ENCODE results near the gene ERGIC3. TPM values are rescaled to one million over a fixed set of nuclear protein-coding genes. Genes with fewer than 3 reads are reported as not detected.

Gene ERGIC3
- total and polyA plus RNA-seq, 10 of the 15 experiments (the other 5 are each of a cell fraction or from before 2014, with no cell fraction given) = 90.4 to 210 (median 139) TPM

GRCh38 chr20:35599776-35600120, 57.9 kb downstream of the ERGIC3 start:
- H3K27me3 ChIP-seq (replicated peaks in 1 of 2; ENCODE audit: control insufficient read depth in 2 of 2, insufficient read depth in 2 of 2, low read length in 1 of 2) = peaks cover 9 to 11% of the 10 kb centered on the region in 2 experiments; a peak in 3 of 4 replicates
- no TSS peak for BruUV-seq (replicated peaks)
- ATAC-seq = no peak
- no peak for TF ChIP-seq ZNF622 (IDR thresholded peaks at IDR 0.05)
- no peak for TF ChIP-seq IRF3 (IDR thresholded peaks at IDR 0.05)
- no peak for TF ChIP-seq PML (IDR thresholded peaks at IDR 0.05; ENCODE audit: low read length)
- TF ChIP-seq HDAC2 (IDR thresholded peaks at IDR 0.05) = no peak
- no peak for TF ChIP-seq RUNX3 (IDR thresholded peaks at IDR 0.05; ENCODE audit: low read length)
- TF ChIP-seq E4F1 (IDR thresholded peaks at IDR 0.05; ENCODE audit: borderline replicate concordance, partially characterized antibody) = no peak
- no peak for TF ChIP-seq SREBF1 (IDR thresholded peaks at IDR 0.05; ENCODE audit: low read length)
- no peak for TF ChIP-seq NBN (IDR thresholded peaks at IDR 0.05)
- no peak for TF ChIP-seq MEF2A (IDR thresholded peaks at IDR 0.05; ENCODE audit: insufficient read depth, low read depth, low read length)
- TF ChIP-seq ZNF207 (IDR thresholded peaks at IDR 0.05; ENCODE audit: borderline replicate concordance) = no peak
- no peak for TF ChIP-seq CUX1 (IDR thresholded peaks at IDR 0.05; ENCODE audit: insufficient replicate concordance, low read depth, low read length)
- TF ChIP-seq ZBTB11 (CRISPR knock-in tag; IDR thresholded peaks at IDR 0.05) = no peak
- no peak for TF ChIP-seq POU2F2 (IDR thresholded peaks at IDR 0.05; ENCODE audit: borderline replicate concordance, low read depth, low read length)
- no peak for TF ChIP-seq HCFC1 (IDR thresholded peaks at IDR 0.05; ENCODE audit: low read length)

More at GRCh38 chr20:35599776-35600120, 57.9 kb downstream of the ERGIC3 start:
- WGBS (ENCODE audit: insufficient coverage, insufficient replicate concordance, low lambda C conversion rate, missing lambda C conversion rate) = 50% methylated on average over 9 of the region's 9 CpGs
- ChIA-PET CTCF (interaction anchor here (1.5 kb wide), 1 partner anchor 136 kb away, joined by 3 read pairs; no protein-coding TSS in a partner anchor), SMC1A (ENCODE audit: uncharacterized antibody, unreplicated experiment) (no interaction called here), RAD21 (ENCODE audit: unreplicated experiment) (no interaction called here), POLR2A (interaction anchor here (0.6 kb wide), 1 partner anchor 1195 kb away, joined by 3 read pairs; no protein-coding TSS in a partner anchor)
- intact Hi-C loops (cut with micrococcal nuclease; ENCODE audit: unreplicated experiment) (loop anchor here (5.0 kb wide), 1 partner anchor 98 kb away; the partner anchor contains the start of genes NFS1 and ROMO1), in situ Hi-C loops (cut with MboI) (no loop called here)
- no peak overlapping the region for H3K4me3 ChIP-seq
- no peak overlapping the region for H2AFZ ChIP-seq (ENCODE audit: control insufficient read depth, low read depth, low read length)
- no peaks in the 10 kb centered on the region for H3K79me2 ChIP-seq (ENCODE audit: control insufficient read depth, insufficient read depth, low read length)
- H3K27ac ChIP-seq (ENCODE audit: control insufficient read depth, insufficient read depth) = no peak overlapping the region
- no peaks in the 10 kb centered on the region for H3K9me3 ChIP-seq (replicated peaks; ENCODE audit: control insufficient read depth, insufficient read depth, low read length)
- FAIRE-seq = no peak
- H3K9ac ChIP-seq (ENCODE audit: control insufficient read depth, insufficient read depth, low read length) = no peak overlapping the region
- no peak overlapping the region for H3K4me2 ChIP-seq (ENCODE audit: control insufficient read depth, insufficient read depth)
- H3K36me3 ChIP-seq (ENCODE audit: control insufficient read depth in 2 of 2, insufficient read depth in 2 of 2, low read length in 1 of 2) = no peaks in the 10 kb centered on the region
- no peak for DNase-seq (ENCODE audit: low read depth, low spot score)
- H4K20me1 ChIP-seq (ENCODE audit: control insufficient read depth, insufficient read depth) = no peaks in the 10 kb centered on the region
- peaks cover 7% of the 10 kb centered on the region for H3K4me1 ChIP-seq (ENCODE audit: control insufficient read depth, insufficient read depth, low read length)

Data from GM12878 (cell line).